ENCODE data around the gene FOXL1. TPM values are rescaled to one million over a fixed set of nuclear protein-coding genes. Genes with fewer than 3 reads are reported as not detected.

The FOXL1 gene
- total RNA-seq, 6 experiments from 2014 or later: 0.15 to 0.74 (median 0.46) TPM; not detected in 2

- 11% methylated on average over 14 of the region's 16 CpGs for WGBS (ENCODE audit: insufficient coverage, low coverage, low lambda C conversion rate, missing lambda C conversion rate)
- H3K4me1 ChIP-seq: peaks cover 0 to 10% (median 0%) of the 10 kb centered on the region in 4 donors
- H3K27me3 ChIP-seq: peaks cover 0 to 16% of the 10 kb centered on the region in 2 donors
- H3K27ac ChIP-seq: no peak overlapping the region
- intact Hi-C loops (cut with DNase I): loop anchor here in 1 of 2 donors (5.0 kb wide), 1 partner anchor 707 kb away; no protein-coding TSS in a partner anchor
- no peak for DNase-seq
- H3K9me3 ChIP-seq: no peaks in the 10 kb centered on the region
- no peak overlapping the region for H3K4me3 ChIP-seq
- no peak for ATAC-seq
- no peak for TF ChIP-seq POLR2A (IDR thresholded peaks at IDR 0.05)
- TF ChIP-seq CTCF (IDR thresholded peaks at IDR 0.05): no peak
- no peaks in the 10 kb centered on the region for H3K36me3 ChIP-seq
These were observed 13.1 kb upstream of the FOXL1 start for GRCh38 chr16:86565181-86565631.

- Histone ChIP-seq H3K27me3 (peaks cover 0 to 21% of the 10 kb centered on the region in 2 donors), H3K27ac (no peak overlapping the region), H3K36me3 (no peaks in the 10 kb centered on the region), H3K4me3 (no peak overlapping the region), H3K4me1 (peaks cover 0 to 10% (median 0%) of the 10 kb centered on the region in 4 donors), H3K9me3 (no peaks in the 10 kb centered on the region)
- intact Hi-C loops (cut with DNase I): loop anchor here in 1 of 2 donors (5.0 kb wide), 1 partner anchor 706 kb away; no protein-coding TSS in a partner anchor
- TF ChIP-seq POLR2A (IDR thresholded peaks at IDR 0.05): no peak
- TF ChIP-seq CTCF (IDR thresholded peaks at IDR 0.05): no peak
- DNase-seq (no peak), ATAC-seq (no peak)
- WGBS (ENCODE audit: insufficient coverage, low coverage, low lambda C conversion rate, missing lambda C conversion rate): 10% methylated on average over 41 of the region's 53 CpGs
These were observed 12.5 kb upstream of the FOXL1 start for GRCh38 chr16:86565644-86566511.

GRCh38 chr16:86566601-86566965 lies 11.8 kb upstream of the FOXL1 start, which contains the start of gene FOXC2:
Gene FOXC2 (plus strand): TSS chr16:86566829. CDS start chr16:86567336, 507 bp downstream.
- TF ChIP-seq POLR2A (IDR thresholded peaks at IDR 0.05): no peak
- no peak for TF ChIP-seq CTCF (IDR thresholded peaks at IDR 0.05)
- Histone ChIP-seq H3K27me3 (peaks cover 0 to 28% of the 10 kb centered on the region in 2 donors), H3K27ac (no peak within 1 kb of the TSS), H3K4me3 (peak within 1 kb of the TSS in 1 of 3 donors; percentile 5), H3K9me3 (no peaks in the 10 kb centered on the region), H3K36me3 (no peaks in the 10 kb centered on the region), H3K4me1 (peaks cover 0 to 10% (median 0%) of the 10 kb centered on the region in 4 donors)
- no peak for ATAC-seq
- WGBS (ENCODE audit: insufficient coverage, low coverage, low lambda C conversion rate, missing lambda C conversion rate): 0% methylated on average over 11 of the region's 30 CpGs
- intact Hi-C loops (cut with DNase I): loop anchor here in 1 of 2 donors (5.0 kb wide), 1 partner anchor 706 kb away; no protein-coding TSS in a partner anchor
- peak in 1 of 3 donors; percentile 53 for DNase-seq

- TF ChIP-seq CTCF (IDR thresholded peaks at IDR 0.05): no peak
- TF ChIP-seq POLR2A (IDR thresholded peaks at IDR 0.05): no peak
- Histone ChIP-seq H3K27ac (no peak overlapping the region), H3K4me1 (peaks cover 0 to 10% (median 0%) of the 10 kb centered on the region in 4 donors), H3K36me3 (no peaks in the 10 kb centered on the region), H3K4me3 (peak overlapping the region in 1 of 3 donors; percentile 5), H3K9me3 (no peaks in the 10 kb centered on the region), H3K27me3 (peaks cover 0 to 29% of the 10 kb centered on the region in 2 donors)
- ATAC-seq: no peak
- DNase-seq: no peak
- 0% methylated on average over 7 of the region's 88 CpGs for WGBS (ENCODE audit: insufficient coverage, low coverage, low lambda C conversion rate, missing lambda C conversion rate)
- intact Hi-C loops (cut with DNase I): loop anchor here in 1 of 2 donors (5.0 kb wide), 1 partner anchor 705 kb away; no protein-coding TSS in a partner anchor
These were observed 11.2 kb upstream of the FOXL1 start for GRCh38 chr16:86566966-86567700.
